Astrocyte of the spinal cord (primary cell): ENCODE data around the gene TBC1D1.

Source experiments
- DNase-seq: peaks from one replicate; pipeline ENCODE4 v3.0.0; 2011; ENCODE audit warnings: low read depth, low spot score
- H3K4me3 ChIP-seq: 2 replicates; pipeline ENCODE4 v1.5.1; 2011; ENCODE audit warnings: low read depth, mild to moderate bottlenecking, low read length, moderate library complexity
- CTCF ChIP-seq: IDR thresholded peaks from 2 replicates; pipeline ENCODE4 v1.5.1; 2012; ENCODE audit warnings: low read depth, mild to moderate bottlenecking, low read length, inconsistent platforms
- in situ Hi-C: cut with HindIII; loops from 2 replicates; pipeline ENCODE4 v1.10.0; 2017; ENCODE audit warnings: low sequenced_read_pairs

The TBC1D1 gene

GRCh38 chr4:38140643-38141203, 249.8 kb downstream of the TBC1D1 start:
- no peak for TF ChIP-seq CTCF
- no peak overlapping the region for H3K4me3 ChIP-seq
- DNase-seq, result no peak
- in situ Hi-C loops, result no loop called here

GRCh38 chr4:38141808-38142500, 251.1 kb downstream of the TBC1D1 start:
- no peak overlapping the region for H3K4me3 ChIP-seq
- no peak for TF ChIP-seq CTCF
- peak; percentile 65 for DNase-seq
- in situ Hi-C loops, result no loop called here

- no peak overlapping the region for H3K4me3 ChIP-seq
- in situ Hi-C loops, result no loop called here
- TF ChIP-seq CTCF, result no peak
- no peak for DNase-seq
Measured at GRCh38 chr4:38144031-38144430, 253.1 kb downstream of the TBC1D1 start.

- TF ChIP-seq CTCF, result no peak
- DNase-seq, result no peak
- in situ Hi-C loops, result no loop called here
- H3K4me3 ChIP-seq, result no peak overlapping the region
Measured at GRCh38 chr4:38145033-38145678, 254.3 kb downstream of the TBC1D1 start.

- TF ChIP-seq CTCF, result no peak
- in situ Hi-C loops, result no loop called here
- no peak overlapping the region for H3K4me3 ChIP-seq
- DNase-seq, result peak; percentile 68
Measured at GRCh38 chr4:38145741-38146140, 254.9 kb downstream of the TBC1D1 start.

GRCh38 chr4:38146383-38146782, 255.5 kb downstream of the TBC1D1 start:
- no peak for DNase-seq
- no peak overlapping the region for H3K4me3 ChIP-seq
- TF ChIP-seq CTCF, result no peak
- in situ Hi-C loops, result no loop called here
